SIG-M5 (cell line): ENCODE measurements around the gene PPP1R13L.
"Not testable (repeated sequence)": the region's sequence is repeated elsewhere in the genome, so short reads cannot be mapped to it uniquely, and the experiment has no call there.

Experiments used
- DNase-seq: peaks from one replicate; lab custom pipeline; 2025; lab: John Stamatoyannopoulos, UW

The PPP1R13L gene

DNA sequence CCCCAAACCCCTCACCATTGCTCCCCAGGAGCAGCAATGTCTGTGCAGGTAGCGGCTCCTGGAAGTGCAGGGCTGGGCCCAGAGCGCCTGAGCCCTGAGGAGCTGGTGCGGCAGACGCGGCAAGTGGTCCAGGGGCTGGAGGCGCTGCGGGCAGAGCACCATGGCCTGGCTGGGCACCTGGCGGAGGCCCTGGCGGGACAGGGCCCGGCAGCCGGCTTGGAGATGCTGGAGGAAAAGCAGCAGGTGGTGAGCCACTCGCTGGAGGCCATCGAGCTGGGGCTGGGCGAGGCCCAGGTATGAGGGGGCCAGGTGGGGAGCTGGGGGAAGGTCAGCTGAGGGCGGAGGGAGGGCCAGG, 59.4 kb downstream of the PPP1R13L start:
- DNase-seq: no peak

DNA sequence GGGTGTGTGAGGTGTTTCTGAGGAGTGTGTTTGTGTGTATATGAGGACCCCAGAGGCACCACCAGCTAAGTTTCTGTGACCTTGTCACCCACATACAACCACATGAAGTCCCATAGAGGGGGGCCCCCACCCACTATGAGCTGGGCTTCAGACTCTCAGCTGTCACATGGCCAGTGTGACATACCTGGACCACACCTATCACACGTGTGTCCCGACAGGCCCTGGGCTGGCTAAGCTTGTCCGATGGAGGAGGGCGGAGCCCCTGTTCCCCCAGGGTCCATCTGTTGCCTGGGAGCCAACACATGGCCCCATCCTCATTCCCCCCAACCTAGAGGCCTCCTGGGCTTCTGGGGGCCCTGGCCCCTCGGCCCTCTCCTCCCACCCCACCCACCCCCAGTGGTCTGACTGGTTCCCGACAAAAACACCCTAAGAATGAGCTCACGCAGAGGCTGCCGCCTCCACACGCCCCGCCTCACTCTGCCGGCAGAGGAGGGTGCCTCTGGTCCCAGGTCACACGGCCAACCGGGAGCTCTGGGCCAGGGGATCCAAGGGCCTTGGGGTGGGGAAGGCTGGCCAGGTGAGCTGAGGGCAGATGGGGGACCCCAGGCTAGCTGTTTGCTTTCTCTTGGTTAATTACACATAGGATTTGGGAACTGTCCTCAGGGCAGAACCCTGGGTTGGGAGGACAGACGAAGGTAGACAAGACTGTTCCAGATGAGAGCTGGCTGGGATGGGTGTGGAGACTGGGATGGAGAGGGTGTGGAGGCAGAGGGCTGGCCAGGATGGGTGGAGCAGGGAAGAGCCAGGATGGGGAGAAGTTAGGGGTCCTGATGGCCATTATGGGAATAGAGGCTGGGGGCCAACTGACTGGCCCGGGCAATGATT, 60.0 kb downstream of the PPP1R13L start:
- no peak for DNase-seq

DNA sequence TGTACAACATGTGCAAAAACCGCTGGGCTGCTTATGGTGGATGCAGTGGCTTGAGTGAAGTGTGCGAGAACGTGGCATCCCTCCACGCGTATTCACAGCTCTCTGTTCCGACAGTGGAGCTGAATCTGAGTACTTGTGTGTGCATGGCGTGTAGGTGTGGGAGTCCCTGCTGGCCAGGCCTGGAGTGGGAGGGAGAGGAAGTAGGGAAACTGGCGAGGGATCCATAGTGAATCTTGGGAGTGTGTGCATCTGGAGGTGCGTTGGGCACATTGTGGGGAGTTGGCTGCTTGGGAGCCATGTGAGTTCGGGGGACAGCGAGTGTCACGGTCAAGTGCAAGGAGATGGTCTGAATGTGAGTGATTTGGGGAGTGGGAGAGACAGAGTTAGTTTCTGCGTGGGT, 62.0 kb downstream of the PPP1R13L start:
- DNase-seq: no peak

DNA sequence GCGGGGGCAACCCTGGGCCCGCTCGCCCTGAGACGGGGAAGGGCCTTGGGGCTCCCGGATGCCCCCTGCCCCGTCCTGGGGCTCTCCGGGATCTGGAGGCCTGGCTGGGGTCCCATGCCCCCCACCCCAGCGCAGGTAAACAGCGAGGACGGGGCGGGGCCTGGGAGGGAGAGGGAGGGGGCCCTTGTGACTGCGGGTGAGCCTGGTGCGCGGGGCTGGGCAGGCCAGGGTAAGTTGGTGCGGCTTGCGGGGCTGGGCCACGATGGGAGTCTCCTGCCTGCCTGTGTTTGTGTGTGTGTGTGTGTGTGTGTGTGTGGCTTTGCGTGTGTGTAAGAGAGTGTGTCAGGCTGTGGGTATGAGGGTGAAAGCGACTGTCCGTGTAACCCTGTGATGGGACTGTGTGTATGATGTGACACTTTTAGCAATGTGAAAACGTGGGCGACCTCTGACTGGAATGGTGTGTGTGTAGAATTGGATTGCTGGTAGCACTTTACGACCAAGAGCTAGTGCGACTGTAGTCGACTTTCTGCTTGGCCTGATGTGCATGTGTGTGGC, 63.9 kb downstream of the PPP1R13L start:
- DNase-seq: no peak

DNA sequence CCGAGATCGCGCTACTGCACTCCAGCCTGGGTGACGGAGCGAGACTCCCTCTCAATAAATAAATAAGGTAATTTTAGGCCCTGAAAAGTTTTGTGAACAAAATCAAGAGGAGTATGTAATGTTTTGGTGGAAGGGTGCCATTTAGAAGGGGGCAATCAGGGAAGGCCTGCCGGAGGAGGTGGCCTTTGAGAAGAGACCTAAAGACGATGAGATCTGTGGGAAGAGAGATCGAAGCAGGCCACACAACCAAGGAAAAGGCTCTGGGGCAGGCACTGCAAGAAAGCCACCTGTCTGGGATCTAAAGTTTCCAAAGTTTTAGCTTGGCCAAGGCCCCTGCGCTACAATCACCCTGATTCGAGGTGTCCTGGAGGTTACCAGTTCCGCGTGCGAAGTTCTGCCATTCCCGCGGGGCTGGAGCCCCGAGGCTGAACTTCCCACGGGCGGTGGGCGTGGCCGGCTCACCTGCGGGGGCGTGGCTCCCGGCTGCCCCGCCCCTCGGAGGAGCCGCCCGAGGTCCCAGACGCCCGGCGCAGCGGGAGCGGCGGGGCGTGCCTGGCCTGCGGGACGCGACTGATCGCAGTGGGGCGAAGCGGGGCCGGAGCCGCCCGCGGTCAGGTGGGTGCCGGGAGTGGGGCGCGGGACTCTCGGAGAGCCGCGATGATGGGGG, 64.5 kb downstream of the PPP1R13L start, which contains the start of gene KLC3:
Gene KLC3, plus strand, starts transcription at position 519 of the 667 bp plus-strand sequence. CDS start 4,792 bp downstream, outside the sequence.
- DNase-seq: no peak

DNA sequence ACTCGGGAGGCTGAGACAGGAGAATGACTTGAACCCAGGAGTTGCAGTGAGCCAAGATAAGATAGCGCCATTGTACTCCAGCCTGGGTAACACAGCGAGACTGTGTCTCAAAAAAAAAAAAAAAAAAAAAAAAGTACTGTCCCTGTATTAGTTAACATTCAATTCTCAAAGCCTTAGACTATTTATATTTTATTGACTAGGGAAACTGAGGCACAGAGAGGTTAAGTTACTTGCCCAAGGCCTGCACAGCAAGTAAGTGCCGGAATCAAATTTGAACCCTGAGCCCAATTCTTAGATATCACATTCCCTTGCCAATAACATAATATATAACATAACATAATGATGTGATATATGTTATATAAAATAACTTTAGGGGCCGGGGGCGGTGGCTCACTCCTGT, 65.2 kb downstream of the PPP1R13L start:
- no peak for DNase-seq

DNA sequence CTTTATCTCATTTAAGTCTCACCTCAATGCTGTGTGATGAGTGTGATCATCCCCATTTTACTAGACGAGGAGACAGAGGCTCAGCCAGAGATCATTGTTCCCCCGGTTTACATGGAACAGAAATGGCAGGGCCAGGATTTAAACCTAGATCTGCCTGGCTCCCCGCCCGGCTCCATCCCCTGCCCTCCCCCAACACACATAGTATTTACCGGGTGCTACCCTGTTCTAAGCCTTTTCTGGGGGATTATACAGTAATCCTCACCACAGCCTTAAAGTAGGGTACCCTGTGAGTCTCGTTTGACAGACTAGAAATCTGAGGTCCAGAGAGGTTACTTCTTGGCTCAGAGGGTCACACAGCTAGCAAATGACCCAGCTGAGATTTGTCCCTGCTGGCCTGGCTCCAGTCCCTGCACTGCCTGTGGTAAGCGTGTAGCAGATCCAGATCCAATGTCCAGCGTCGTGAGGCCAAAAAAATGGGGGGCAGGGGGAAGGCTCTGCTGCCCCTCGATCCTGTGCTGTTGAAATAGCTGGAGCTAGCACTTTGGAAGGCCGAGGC, 68.1 kb downstream of the PPP1R13L start:
- no peak for DNase-seq

DNA sequence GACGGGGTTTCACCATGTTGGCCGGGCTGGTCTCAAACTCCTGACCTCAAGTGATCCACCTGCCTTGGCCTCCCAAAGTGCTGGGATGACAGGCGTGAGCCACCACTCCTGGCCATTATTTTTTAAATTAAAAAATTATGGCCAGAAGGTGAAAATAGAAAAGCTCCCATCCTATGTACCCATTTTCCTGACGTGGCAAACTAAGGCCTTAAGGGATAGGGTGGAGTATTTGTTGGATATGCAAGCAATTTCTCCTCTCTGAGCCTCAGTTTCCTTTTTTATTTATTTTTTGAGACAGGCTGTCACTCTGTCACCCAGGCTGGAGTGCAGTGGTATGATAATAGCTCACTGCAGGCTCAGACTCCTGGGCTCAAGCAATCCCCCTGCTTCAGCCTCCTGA, 70.0 kb downstream of the PPP1R13L start:
- not testable (repeated sequence) for DNase-seq

DNA sequence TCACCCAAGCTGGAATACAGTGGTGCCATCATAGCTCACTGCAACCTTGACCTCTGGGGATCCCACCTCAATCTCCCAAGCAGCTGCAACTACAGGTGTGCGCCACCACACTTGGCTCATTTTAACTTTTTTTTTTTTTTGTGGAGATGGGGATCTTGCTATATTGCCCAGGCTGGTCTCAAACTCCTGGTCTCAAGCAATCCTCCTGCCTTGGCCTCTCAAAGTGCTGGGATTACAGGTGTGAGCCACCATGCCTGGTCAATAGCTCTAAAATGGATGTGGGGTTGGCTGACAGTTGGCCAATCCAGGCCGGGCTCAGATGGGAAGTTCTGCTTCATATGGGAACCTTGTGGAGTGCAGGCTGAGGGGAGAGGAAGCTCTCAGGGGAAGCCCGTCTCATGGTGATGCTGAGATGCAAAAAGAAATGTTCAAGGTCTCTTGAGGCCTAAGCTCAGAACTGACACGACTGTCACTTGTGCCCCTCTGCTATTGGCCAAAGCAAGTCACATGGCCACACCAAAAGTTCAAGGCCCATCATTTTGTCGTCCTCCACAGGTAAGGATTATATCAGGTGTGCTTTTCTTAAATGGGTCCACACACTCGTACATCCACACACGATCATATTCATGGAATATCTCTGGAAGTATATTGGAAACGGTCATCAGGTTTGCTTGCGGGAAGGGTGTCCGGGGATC, 71.1 kb downstream of the PPP1R13L start:
- DNase-seq: no peak

DNA sequence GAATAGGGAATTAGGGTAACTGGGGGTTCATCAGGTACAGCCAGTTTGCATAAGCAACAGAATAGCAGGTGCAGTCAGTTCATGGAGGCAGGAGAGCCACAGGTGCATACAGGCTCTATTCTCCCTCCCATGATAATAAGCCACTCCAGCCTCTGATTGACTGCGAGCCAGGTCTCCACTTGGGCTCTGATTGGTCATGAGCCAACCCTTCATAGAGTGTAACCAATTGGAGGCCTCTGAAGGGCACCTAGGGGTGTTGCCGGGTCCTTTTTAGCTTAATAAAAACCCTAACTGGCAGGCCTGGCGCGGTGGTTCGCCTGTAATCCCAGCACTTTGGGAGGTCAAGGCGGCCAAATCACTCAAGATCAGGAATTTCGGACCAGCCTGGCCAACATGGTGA, 73.5 kb downstream of the PPP1R13L start:
- no peak for DNase-seq
